Activated CD4-positive, alpha-beta T cell treated with anti-CD3 and anti-CD28 coated beads, Interleukin-2, amount 50 U/mL, for 16 hours (primary cell): ENCODE data around the gene NOTCH2.

Experiments used
- DNase-seq: peaks from one replicate; pipeline ENCODE4 v3.0.0-alpha.2; 2020

NOTCH2 gene

DNA sequence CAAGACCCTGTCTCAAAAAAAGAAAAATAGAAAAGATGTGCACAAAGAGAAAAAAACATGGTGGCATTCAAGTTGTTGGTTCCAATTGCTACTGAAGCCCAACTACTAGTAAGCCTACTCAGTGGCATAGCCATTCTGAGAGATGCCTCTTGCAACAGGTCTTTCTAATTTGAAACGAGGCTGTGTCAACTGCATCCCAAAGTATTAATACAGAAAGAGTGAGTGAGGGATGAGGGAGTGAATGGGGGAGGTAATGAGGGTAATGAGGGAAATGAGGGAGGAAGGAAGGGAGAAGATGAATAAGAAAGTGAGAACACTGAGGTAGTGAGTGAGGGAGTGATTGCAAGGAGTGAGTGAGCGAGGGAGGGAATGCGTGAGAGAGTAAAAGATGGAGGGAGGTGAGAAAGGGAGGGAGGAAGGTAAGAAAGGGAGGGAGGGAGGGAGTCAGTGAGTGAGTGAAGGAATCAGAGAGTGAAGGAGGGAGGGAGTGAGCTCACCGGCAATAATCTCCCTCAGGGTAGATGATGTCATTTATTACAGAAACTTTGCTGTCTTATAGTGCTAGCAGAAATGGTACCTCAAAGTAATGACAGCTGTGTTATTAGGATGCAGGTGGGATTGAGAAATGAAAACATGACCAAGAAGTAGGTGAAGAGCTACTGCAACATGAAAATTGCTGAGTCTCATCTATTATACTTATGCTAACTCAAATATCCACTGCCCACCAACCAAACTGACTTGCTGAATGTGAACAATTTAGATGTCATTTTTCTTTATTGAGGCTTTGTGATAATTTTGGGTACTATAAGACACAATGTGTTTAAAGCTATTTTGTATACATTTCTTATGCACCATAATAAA lies 97.5 kb downstream of the NOTCH2 start:
- no peak for DNase-seq

DNA sequence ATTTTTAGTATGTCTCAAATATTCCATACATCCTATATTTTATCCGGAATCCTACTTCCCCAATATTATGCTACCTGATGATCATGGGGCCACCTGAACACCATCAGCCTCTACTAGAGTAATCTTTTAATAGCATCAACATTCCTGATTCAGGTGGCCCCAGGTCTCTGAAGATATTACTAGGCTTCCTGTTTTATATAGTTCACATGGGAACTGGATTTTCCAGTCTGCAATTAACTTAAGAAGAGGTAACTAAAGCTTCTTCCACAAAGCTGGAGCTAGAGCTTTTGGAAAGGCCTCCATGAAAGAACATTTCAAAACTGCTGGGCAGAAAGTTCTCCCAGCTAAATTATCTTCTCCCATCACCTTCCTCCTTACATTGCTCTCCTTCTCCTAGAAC lies 100.9 kb downstream of the NOTCH2 start:
- no peak for DNase-seq

DNA sequence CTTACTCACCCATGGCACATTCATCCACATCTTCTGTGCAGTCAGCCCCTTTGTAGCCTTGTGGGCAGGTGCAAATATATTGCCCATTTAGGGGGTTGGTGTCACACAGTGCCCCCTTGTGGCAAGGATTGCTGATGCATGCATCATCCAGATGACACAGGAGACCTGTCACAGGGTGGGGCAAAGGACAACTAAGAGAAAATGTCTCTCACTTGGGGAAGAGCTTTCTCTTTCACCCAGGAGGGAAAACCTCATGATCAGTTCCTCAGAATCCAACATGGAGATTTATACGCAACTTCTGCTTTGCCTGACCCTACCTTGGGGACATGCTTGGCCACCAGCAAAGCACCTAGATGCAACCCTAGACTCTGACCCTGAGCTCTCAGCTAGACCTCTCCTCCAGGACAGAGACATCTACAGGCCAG lies 101.4 kb downstream of the NOTCH2 start:
- DNase-seq = peak; percentile 81

DNA sequence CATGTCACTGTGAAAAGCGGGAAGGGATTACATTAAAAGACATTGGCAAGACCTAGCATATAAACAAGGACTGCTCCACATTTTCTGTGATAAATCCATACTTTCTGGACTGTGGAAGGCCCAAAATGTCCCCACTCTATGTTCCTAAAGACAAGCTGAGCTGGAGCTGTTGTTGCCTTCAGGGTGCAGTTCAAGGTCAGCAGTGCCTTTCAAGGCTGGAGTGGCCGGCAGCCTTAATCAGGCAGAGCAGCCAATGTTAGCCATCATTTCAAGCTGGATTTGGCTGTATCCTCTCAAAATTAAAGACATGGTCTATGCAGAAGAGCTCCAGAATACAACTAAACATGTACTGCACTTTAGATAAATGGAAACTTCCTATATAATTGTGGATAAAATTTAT lies 102.8 kb downstream of the NOTCH2 start:
- no peak for DNase-seq

DNA sequence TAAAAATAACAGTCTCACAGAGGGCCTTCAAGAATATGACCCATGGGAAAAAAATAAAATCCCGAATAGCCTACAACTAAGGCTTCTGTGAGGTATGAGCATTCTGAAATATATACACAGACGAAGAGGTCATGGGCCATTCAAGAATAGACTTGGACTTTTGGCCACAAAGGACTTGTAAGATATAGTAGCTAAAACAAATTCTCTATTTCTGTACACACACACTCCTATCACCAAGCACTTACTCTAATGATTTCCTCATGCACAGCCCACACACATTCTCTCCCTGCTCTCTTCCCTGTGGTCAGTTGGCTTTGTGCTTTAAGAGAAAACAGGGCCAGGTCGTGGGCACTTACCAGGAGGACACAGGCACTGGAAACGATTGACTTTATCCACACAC lies 103.4 kb downstream of the NOTCH2 start:
- DNase-seq = no peak

DNA sequence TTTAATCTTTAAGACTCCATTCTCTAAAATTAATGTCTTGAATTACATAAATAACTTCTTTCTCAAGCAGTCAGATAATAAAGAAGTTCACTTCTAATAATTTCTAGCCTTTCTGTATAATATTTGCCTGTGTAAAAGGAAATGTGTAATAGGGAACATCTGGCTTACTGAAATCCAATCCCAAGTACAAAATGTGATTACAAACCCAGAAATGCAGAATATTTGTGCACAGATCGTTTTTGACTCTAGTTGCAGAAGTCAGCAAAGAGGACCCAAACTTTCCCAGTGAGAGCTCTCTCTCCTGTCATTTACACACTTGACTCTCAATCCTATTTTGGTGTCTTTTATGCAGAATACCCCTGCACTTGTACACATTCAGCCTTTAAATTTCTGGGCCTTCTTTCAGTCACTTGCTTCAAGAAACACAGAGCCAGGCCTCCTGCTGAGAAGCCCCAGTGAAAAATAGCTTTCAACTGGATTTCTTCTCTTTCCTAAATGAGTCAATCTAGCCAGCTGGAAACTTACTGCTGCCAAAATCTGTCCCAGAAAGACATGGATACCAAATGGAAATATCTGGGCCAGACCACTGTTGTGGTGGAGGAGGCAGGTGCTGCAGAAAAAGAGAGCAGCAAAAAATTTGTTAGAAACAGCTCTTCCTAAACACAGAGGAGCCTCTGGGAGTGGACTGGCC lies 104.6 kb downstream of the NOTCH2 start:
- DNase-seq = no peak

DNA sequence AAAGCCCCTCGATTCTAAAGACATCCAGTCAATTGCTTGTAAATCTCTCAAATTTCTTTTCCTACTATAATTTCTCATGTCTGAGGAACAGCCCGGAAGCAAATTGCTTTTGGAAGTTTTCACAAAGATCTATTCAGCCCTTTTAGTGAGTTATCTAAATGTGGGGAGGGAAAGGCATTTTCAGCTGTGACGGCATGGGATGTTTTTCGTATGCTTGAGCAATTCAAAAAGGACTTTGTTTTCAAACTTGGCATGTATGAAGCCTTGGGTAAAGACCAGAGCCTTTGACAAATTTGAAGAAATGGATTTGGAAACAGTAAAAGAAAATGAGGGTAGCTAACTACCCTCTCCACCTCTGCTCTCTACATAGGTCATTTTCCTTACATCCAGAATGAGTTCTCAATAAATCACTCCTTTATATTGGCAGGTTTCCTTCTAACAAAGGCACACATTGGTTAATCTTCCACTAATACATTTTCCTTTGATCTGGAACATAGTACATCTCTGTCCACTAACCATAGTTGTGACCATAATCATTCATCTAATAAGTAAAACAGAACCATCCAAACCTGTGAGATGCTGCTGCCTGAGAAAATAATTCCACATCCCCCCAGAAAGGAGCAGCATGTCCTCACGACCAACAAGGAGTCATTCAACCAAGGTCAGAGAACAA lies 107.0 kb downstream of the NOTCH2 start:
- no peak for DNase-seq

DNA sequence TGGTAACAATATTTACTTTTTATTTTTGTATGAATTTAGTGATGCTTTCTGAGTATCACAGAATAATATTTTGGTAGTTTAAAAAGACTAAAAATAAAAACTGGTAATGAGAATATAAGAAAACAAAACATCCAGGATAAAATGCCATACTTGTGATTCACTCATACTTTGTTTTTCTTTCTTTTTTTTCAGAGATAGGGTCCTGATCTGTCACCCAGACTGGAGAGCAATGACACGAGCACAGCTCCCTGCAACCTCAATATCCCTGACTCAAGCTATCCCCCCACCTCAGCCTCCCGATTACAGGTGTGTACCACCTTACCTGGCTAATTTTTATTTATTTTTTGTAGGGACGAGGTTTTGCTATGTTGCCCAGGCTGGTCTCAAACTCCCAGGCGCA lies 109.0 kb downstream of the NOTCH2 start:
- DNase-seq = no peak

DNA sequence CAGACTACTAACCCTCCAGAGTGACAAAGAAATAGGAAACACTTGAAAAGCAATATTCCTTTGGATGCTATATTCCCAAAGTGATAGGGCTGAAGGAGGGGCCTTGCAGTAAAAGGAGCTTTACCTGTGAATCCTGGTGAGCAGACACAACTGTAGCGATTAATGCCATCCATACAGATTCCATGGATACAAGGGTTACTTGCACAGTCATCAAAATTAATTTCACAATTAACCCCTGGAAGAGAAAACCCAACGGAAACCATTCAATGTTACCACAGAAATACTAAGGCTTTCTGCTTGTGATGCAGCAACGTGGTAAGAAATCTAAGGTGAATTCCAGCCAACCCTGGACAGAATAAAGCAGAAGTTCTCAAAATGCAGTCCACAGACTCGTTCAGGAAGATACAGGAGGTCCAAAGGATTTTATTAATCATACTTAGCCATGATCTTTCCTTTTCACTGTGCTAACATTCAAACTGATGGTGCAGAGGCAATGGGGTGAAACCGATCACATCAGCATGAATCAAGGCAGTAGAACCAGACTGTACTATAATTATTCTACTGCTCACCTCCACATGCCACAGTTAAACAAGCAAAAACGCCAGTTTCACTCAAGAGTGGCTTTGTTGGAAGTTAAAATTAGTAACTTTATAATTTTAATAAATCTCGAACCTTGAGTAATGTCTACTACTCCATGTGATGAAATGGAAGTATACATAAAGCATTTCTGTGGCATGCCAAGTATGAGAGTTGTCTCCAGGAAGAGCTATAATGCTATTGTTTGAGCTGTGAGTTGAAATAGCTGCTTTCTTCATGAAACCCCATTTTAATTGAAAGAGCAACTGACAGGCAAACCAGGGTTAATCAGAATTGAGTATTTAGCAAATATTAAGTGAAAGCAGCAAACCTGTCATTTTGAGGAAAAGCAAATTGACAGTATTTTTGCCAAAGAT lies 109.9 kb downstream of the NOTCH2 start:
- no peak for DNase-seq

DNA sequence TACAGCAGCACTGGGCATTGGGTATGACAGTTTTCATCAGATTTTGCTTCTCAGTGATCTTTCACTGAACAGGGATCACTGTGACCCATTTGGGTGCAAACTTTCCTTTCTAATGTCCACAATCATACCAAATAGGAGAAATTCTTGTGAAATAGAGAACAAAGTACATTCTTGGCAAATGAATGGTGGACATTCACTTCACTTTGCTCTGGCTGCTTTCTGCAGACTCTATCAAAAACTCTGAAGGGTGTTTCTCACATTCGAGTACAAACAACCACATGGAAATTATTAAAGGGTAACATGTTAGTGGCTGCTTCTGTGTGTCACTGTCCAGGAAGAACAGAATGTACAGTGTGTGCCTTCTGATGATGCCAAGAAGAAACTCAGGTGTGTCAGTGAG lies 111.2 kb downstream of the NOTCH2 start:
- no peak for DNase-seq

DNA sequence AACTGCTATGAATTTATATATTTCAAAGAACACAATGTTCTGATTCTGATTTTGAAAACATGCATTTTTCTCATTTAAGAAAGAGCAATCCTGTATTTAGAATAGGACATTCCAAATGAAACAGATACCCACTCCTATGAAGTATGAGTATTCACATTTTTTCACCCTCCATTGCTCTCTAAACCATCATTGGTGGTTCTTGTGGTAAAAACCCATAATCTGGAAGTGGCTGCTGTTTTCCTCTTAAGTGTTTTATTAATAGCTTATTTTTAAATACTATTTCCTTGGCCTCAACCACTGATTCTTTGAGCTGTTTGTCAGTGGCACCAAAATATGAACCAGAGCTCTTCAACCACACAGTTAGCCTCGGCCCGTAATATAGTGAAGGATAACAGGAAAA lies 113.2 kb downstream of the NOTCH2 start:
- no peak for DNase-seq

DNA sequence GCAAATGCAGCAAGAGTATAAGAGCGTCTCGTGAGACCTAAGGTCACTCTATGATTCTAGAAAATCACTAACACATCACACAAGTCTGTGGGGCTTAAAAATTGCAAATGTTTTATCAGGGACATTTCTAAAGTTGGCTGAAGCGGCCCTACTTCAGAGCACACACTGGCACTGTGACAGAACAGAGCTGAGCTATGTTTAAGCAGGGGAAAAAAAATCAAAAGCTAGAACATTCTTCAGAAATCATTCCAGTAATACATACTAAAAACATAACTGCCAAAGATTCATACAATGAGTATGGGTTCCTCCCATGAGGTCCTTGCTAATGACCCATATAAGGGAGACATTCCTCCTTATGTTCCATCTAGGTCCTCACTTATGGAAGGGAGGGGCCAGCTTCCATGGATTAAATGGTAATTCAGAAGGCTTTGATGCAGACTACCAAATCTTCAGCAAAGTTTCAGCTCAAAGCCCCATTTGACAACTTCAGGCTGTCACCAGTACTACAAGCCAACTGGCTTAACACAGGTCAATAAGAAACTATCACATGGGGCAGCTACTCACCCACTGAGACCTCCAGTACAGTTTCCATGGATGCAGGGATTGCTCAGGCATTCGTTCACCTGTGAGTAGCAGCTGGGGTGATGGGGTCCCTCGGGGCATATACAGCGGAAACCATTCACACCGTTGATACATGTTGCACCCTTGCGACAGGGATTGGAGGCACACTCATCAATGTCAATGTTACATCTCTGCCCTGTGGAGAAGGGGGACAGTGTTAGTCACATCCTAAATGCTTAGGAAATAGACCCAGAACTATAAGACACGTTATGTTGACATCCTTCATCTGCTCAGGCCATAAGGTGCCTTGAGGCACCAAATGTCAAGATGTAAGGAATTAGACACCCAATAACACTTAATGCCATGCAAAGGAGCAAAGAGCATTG lies 114.7 kb downstream of the NOTCH2 start:
- peak; percentile 19 for DNase-seq

DNA sequence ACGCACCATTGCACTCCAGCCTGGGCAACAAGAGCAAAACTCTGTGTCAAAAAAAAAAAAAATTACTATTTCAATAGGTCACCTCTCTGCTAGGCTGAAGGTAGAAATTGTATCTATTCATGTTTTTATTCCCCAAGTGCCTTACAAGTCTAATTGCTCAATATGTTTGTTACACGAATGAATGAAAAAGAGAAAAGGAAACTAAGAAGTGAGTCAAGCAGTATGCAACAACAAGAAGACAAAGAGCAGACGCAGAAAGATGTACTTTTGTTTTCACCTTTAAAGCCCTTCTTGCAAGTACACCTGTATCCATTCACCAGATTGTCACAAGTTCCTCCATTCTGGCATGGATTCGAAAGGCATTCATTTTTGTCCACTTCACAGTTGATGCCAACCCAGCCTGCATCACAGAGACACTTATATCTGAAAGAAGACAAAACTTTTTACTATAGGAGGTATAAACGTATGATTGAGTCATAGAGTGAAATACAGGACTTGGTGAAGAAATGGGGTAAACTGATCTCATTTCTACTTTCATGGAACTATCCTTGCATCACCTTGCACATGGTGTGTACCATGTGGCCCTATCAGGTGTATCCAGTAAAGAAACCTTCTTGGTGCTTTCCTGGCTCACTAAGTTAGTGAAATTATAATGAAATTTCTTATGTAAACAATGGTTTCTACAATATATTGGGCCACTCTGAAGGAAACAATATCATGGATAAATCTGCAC lies 116.0 kb downstream of the NOTCH2 start:
- DNase-seq = peak; percentile 42

DNA sequence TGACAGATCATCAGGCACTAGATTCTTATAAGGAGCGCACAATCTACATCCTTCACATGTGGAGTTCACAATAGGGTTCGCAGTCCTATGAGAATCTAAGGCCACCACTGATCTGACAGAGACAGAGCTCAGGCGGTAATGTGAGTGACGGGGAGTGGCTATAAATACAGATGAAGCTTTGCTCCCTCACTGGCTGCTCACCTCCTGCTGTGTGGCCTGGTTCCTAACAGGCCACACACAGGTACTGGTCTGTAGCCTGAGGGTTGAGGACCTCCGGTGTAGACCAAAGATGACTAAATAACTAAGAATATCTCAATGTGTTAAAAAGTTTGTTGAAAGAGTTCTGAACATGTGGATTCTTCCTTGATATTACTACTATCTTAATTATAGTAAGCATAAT lies 117.0 kb downstream of the NOTCH2 start:
- DNase-seq = no peak

DNA sequence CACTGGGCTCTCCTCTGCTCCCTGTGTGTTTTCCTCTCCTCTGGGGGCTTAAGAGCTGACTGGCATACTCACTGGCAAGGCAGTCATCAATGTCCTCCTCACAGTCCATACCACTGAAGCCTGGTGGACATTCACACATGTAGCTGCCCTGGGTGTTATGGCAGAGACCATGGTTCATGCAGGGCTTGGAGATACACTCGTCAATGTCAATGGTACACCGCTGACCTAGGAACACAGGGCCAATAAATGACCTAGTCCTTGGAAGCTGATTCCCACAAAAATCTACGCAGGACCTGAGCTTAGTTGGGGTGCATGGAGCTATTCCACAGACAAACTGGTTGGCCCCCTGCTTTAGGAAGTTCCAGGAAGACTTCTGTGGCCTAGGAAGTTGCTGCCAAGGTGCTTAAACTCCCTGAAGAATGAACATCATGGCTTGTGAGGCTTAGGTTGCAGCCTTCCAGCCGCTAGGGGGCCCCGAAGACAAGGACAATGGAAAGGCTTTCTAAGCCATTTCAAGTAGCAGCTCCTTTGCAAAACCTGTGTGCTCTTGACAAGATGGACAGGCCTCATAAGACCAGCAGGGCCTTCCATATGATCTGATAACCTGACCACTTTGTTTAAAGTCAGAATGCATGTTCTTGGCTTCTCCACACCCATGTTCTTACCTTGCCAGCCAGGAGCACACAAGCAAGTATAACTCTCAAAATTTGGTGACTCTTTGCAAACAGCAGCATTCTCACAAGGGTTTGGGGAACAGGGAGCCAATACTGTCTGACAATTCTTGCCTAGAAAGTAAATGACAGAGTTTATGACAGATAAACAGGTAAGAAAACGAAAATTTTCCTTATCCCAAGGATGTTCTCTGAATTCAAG lies 120.9 kb downstream of the NOTCH2 start:
- DNase-seq = peak; percentile 78

DNA sequence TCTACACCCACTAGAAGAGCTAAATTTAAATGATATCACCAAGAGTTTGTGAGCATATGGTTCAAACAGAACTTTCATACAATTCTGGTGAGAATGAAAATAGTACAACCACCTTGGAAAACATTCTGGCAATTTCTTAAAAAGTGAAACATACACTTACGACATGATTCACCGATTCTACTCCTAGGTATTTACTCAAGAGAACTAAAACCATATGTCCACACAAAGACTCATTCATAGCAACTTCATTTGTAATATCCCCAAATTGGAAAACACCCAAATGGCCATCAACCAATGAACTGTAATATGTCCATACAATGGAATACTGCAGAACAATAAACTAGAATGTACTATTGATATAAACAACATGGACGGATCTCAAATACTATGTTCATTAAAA lies 122.0 kb downstream of the NOTCH2 start:
- DNase-seq = no peak

DNA sequence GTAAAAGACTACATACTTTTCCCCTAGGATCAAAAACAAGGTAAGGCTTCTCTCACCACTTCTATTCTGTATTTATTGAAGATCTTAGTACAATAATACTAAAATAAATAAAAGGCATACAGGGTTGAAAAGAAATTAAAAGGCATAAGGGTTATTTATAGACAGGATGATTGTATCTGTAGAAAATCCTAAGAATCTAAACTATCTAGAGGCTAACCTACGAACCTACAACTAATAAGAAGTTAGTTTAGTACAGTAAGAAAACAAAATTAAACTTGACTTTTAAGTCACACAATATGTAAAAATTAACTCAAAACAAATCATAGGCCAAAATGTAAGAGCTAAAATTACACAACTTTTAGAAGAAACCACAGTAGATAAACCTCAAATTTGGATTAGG lies 122.7 kb downstream of the NOTCH2 start:
- DNase-seq = no peak

DNA sequence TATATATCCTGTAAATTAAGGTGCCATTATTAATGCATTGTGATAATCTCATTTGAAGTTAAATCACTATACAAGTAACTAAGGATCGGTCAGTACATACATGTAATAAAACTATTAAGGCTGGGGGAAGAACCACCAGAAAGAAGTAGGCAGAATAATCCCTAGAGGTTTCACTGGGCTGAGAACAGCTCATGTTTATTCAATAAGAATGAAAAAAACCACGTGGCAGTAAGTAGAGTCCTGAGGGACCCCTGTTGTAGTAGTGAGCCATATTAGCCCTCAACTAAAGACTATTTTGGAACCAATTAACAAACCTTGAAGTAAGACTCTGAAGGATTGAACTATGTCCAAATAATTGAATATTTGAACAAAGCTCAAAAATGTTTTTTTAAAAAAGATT lies 126.2 kb downstream of the NOTCH2 start:
- no peak for DNase-seq

DNA sequence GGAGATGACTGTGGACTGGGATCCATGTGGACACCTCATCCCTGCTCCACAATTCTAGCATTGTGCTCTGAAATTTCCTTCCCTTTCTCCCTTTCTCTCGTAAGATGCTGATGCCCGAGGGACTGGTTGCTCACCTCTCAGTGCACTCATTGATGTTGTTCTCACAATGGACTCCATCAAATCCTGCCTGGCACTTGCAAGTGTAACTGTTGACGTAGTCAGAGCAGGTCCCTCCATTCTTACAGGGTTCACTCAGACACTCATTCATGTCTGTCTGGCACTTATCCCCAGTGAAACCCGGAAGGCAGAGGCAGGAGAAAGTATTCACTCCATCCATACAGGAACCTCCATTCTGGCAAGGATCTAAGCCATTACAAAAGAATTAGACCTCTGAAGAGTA lies 128.1 kb downstream of the NOTCH2 start:
- no peak for DNase-seq

DNA sequence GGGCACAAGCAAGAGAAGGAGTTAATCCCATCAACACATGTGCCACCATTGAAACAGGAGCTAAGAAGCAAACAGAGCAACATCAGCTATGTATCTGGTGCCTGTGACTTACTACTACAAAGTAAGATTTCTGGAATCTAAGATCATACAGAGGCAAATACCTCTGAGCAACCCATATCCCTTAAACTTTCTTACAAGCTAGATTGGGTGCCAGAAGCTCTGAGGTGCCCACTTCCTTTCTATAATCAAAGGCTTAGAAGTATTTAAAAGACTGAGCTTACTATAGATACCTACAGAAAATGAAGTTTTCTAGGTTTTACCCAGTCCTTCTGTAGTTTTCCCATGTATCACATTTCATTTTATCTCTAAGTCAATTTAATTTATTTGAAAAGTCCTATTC lies 128.8 kb downstream of the NOTCH2 start:
- no peak for DNase-seq
